LNCAP (cell line): ENCODE results near the gene TBC1D9B.

Experiments
- CTCF ChIP-seq: fragments of 450-650 bp; IDR thresholded peaks from 2 replicates; pipeline ENCODE4 v1.5.1; 2017; ENCODE audit warnings: mild to moderate bottlenecking

TBC1D9B gene

GRCh38 chr5:179869641-179870402 is 37.9 kb downstream of the TBC1D9B start:
- no peak for TF ChIP-seq CTCF

GRCh38 chr5:179869101-179869500 is 38.6 kb downstream of the TBC1D9B start:
- no peak for TF ChIP-seq CTCF

GRCh38 chr5:179868541-179868940 is 39.2 kb downstream of the TBC1D9B start:
- no peak for TF ChIP-seq CTCF

GRCh38 chr5:179867476-179867875 is 40.2 kb downstream of the TBC1D9B start:
- TF ChIP-seq CTCF: no peak

- TF ChIP-seq CTCF: no peak
These were observed 40.6 kb downstream of the TBC1D9B start for GRCh38 chr5:179867079-179867465.

- no peak for TF ChIP-seq CTCF
These were observed 41.2 kb downstream of the TBC1D9B start for GRCh38 chr5:179866241-179867078.

- no peak for TF ChIP-seq CTCF
These were observed 42.0 kb downstream of the TBC1D9B start for GRCh38 chr5:179865491-179866240.
